HepG2 (cell line): ENCODE data around the gene MRPS34. TPM values are rescaled to one million over a fixed set of nuclear protein-coding genes. Genes with fewer than 3 reads are reported as not detected.

Experiments used
- ATAC-seq: fragments of 200-7000 bp; cut with Tn5 transposase; 3 replicates; pipeline ENCODE4 v1.9.1; 2020; ENCODE audit warnings: mild to moderate bottlenecking, moderate library complexity
- BruUV-seq: library from RNA; stranded (reverse); fragments of 400-500 nt; replicated peaks from 2 replicates; lab custom pipeline; 2021; lab: Mats Ljungman, UMichigan
- CTCF ChIA-PET: fragments of 300-600 bp; formaldehyde crosslinking; extraction: SDS; loops from one replicate; lab custom pipeline; 2021; ENCODE audit warnings: low total read pairs, inconsistent platforms, low intra/inter-chr PET ratio; lab: Yijun Ruan, JAX
- POLR2A ChIA-PET: fragments of 350-600 bp; sonication (Branson Sonifier 250); formaldehyde crosslinking; loops from one replicate; lab custom pipeline; 2020; ENCODE audit warnings: antibody characterized with exemption, inconsistent platforms; lab: Yijun Ruan, JAX
- DNase-seq: peaks from one replicate; pipeline ENCODE4 v3.0.0-alpha.2; 2015; ENCODE audit warnings: low spot score
- FAIRE-seq: peaks from 3 replicates; lab custom pipeline; 2011; peaks lifted over from hg19 to GRCh38; lab: Jason Lieb, UNC
- H2AFZ ChIP-seq: one replicate; pipeline ENCODE4 v1.6.1; 2011; ENCODE audit warnings: low read length, inconsistent platforms
- H3K27ac ChIP-seq: fragments of 300-600 bp; 3 replicates; pipeline ENCODE4 v1.8.0; 2011; ENCODE audit warnings: mixed run types, mild to moderate bottlenecking, mixed read lengths, low read length, inconsistent platforms; ENCODE audit not compliant: insufficient read depth; ENCODE audit errors: extremely low read length
- H3K27me3 ChIP-seq, 2 experiments: fragments of 200-600 bp in 1 of 2; 2 replicates in 1 of 2; 3 replicates in 1 of 2; pipeline versions ENCODE4 v1.6.0 to v1.8.0; 2011; ENCODE audit warnings: low read length in 2 of 2, mild to moderate bottlenecking in 2 of 2, moderate library complexity in 2 of 2, inconsistent platforms in 1 of 2; ENCODE audit not compliant: insufficient read depth in 2 of 2, control insufficient read depth in 1 of 2
- H3K36me3 ChIP-seq, 2 experiments: fragments of 200-600 bp in 1 of 2; replicated peaks in 1 of 2; 2 replicates in 1 of 2; 3 replicates in 1 of 2; pipeline versions ENCODE4 v1.5.1 to v1.8.0; 2011; ENCODE audit warnings: low read length in 2 of 2, inconsistent platforms in 1 of 2; ENCODE audit not compliant: insufficient read depth in 2 of 2, control insufficient read depth in 1 of 2
- H3K4me1 ChIP-seq: 2 replicates; pipeline ENCODE4 v1.5.1; 2012; ENCODE audit warnings: low read length, inconsistent platforms; ENCODE audit not compliant: insufficient read depth
- H3K4me2 ChIP-seq: 2 replicates; pipeline ENCODE4 v1.6.0; 2011; ENCODE audit warnings: low read depth, low read length, inconsistent platforms
- H3K4me3 ChIP-seq, 3 experiments: fragments of 200-600 bp in 1 of 3; sonication (generic), shearing (Covaris generic) in 1 of 3; replicated peaks in 1 of 3; 2 replicates each; pipeline ENCODE4 v1.5.1; 2011 to 2016; ENCODE audit warnings: low read length in 3 of 3, inconsistent platforms in 2 of 3, low read depth in 2 of 3, mild to moderate bottlenecking in 2 of 3, control low read depth in 1 of 3, mixed read lengths in 1 of 3; ENCODE audit not compliant: insufficient read depth in 1 of 3
- H3K79me2 ChIP-seq: one replicate; pipeline ENCODE4 v1.6.1; 2011; ENCODE audit warnings: low read length, inconsistent platforms; ENCODE audit not compliant: insufficient read depth
- H3K9ac ChIP-seq: 2 replicates; pipeline ENCODE4 v1.6.0; 2011; ENCODE audit warnings: mild to moderate bottlenecking, low read depth, low read length, inconsistent platforms; ENCODE audit not compliant: insufficient read depth
- H3K9me3 ChIP-seq: 2 replicates; pipeline ENCODE4 v1.5.1; 2012; ENCODE audit warnings: mild to moderate bottlenecking, low read length
- H4K20me1 ChIP-seq: 2 replicates; pipeline ENCODE4 v1.6.0; 2011; ENCODE audit warnings: inconsistent platforms, mild to moderate bottlenecking, low read length, moderate library complexity; ENCODE audit not compliant: insufficient read depth
- ARID2 ChIP-seq: sonication (generic); formaldehyde crosslinking; IDR thresholded peaks from 2 replicates; pipeline ENCODE4 v1.8.1; 2022; ENCODE audit warnings: mild to moderate bottlenecking, missing genetic modification reagents, borderline replicate concordance
- FOXK1 ChIP-seq: sonication (generic); formaldehyde crosslinking; IDR thresholded peaks from 2 replicates; pipeline ENCODE4 v1.4.0; 2020; ENCODE audit warnings: low read depth, missing genetic modification reagents, borderline replicate concordance
- HMG20A ChIP-seq: IDR thresholded peaks from 2 replicates; pipeline ENCODE4 v1.6.1; 2016; ENCODE audit warnings: borderline replicate concordance
- LRRFIP1 ChIP-seq: sonication (generic); formaldehyde crosslinking; conservative IDR thresholded peaks from 2 replicates; pipeline ENCODE4 v1.4.0; 2020; ENCODE audit warnings: missing genetic modification reagents
- MED13 ChIP-seq: sonication (generic); formaldehyde crosslinking; IDR thresholded peaks from 2 replicates; pipeline ENCODE4 v1.5.0; 2020; ENCODE audit warnings: missing genetic modification reagents
- NCOA2 ChIP-seq: sonication (generic); formaldehyde crosslinking; IDR thresholded peaks from 2 replicates; pipeline ENCODE4 v1.8.0; 2022; ENCODE audit warnings: inconsistent platforms
- SPEN ChIP-seq: sonication (generic); formaldehyde crosslinking; IDR thresholded peaks from 2 replicates; pipeline ENCODE4 v1.5.1; 2020; ENCODE audit warnings: low read depth, mild to moderate bottlenecking, missing genetic modification reagents
- ZMAT5 ChIP-seq: sonication (generic); formaldehyde crosslinking; IDR thresholded peaks from 2 replicates; pipeline ENCODE4 v1.5.0; 2020; ENCODE audit warnings: mild to moderate bottlenecking, low read depth, missing genetic modification reagents, borderline replicate concordance
- ZNF557 ChIP-seq: sonication (generic); formaldehyde crosslinking; IDR thresholded peaks from 2 replicates; pipeline ENCODE4 v1.4.0; 2020; ENCODE audit warnings: missing genetic modification reagents
- ZNF569 ChIP-seq: sonication (generic); formaldehyde crosslinking; IDR thresholded peaks from 2 replicates; pipeline ENCODE4 v1.5.0; 2020; ENCODE audit warnings: mild to moderate bottlenecking, missing genetic modification reagents, moderate library complexity, borderline replicate concordance
- ZNF619 ChIP-seq: sonication (generic); formaldehyde crosslinking; IDR thresholded peaks from 2 replicates; pipeline ENCODE4 v1.4.0; 2020; ENCODE audit warnings: mild to moderate bottlenecking, missing genetic modification reagents
- WGBS: methylation state at CpG from one replicate; pipeline ENCODE4 v1.1.6; 2017; ENCODE audit warnings: low lambda C conversion rate; 5-methylcytosine and 5-hydroxymethylcytosine counted together
- in situ Hi-C: cut with HindIII; loops from 2 replicates; pipeline ENCODE4 v1.10.0; 2017; ENCODE audit warnings: low pct_unique_long_range_greater_than_20kb; ENCODE audit not compliant: extremely low pct_ligation_motif_present
- intact Hi-C: fragments of 100-400 bp; cut with micrococcal nuclease; formaldehyde crosslinking; loops from one replicate; pipeline ENCODE4 v1.10.0; 2022; ENCODE audit not compliant: unreplicated experiment
- polyA plus RNA-seq, 8 experiments: library from polyadenylated mRNA; depleted of rRNA in 3 of 8; stranded (reverse) in 7 of 8; unstranded in 1 of 8; fragments of >200 nt; fragmentation: Illumina TruSeq in 4 of 8; extraction: Trizol in 4 of 8; gene quantifications; 2 replicates each; pipeline versions ENCODE4 v1.2.1 to v1.2.3, GENCODE V29; 2011 to 2016; ENCODE audit warnings: low read depth in 4 of 8, missing spikeins in 1 of 8, mixed read lengths in 1 of 8; ENCODE audit not compliant: insufficient read depth in 1 of 8
- total RNA-seq, 5 experiments: library from RNA; depleted of rRNA; stranded (reverse); fragments of >200 nt; fragmentation: Illumina TruSeq; extraction: Trizol; gene quantifications; 2 replicates each; pipeline ENCODE4 v1.2.3, GENCODE V29; 2016; ENCODE audit warnings: low read depth in 1 of 5

The MRPS34 gene
- total and polyA plus RNA-seq, 2 of the 13 experiments (the other 11 are each of a cell fraction or from before 2014, with no cell fraction given), result 63.5 to 131 TPM

GRCh38 chr16:1810106-1810505, 37.2 kb upstream of the MRPS34 start:
- Histone ChIP-seq H3K4me3 (no peak overlapping the region), H2AFZ (no peak overlapping the region), H3K79me2 (no peaks in the 10 kb centered on the region), H3K36me3 (peaks cover 11 to 27% of the 10 kb centered on the region in 2 experiments; a peak in 4 of 5 replicates), H3K9ac (no peak overlapping the region), H3K27me3 (no peaks in the 10 kb centered on the region), H3K9me3 (no peaks in the 10 kb centered on the region), H4K20me1 (peaks cover 5% of the 10 kb centered on the region; the same call in 1 of the 2 replicates), H3K4me2 (no peak overlapping the region), H3K27ac (no peak overlapping the region), H3K4me1 (peaks cover 10% of the 10 kb centered on the region)
- FAIRE-seq (no peak), DNase-seq (no peak), ATAC-seq (no peak)
- POLR2A ChIA-PET, result no interaction called here
- TF ChIP-seq LRRFIP1 (CRISPR knock-in tag) (no peak), ZNF569 (CRISPR knock-in tag) (no peak), HMG20A (CRISPR knock-in tag) (no peak), ARID2 (no peak), ZMAT5 (CRISPR knock-in tag) (no peak), NCOA2 (CRISPR knock-in tag) (no peak), SPEN (CRISPR knock-in tag) (no peak), ZNF557 (CRISPR knock-in tag) (no peak), FOXK1 (CRISPR knock-in tag) (no peak), MED13 (CRISPR knock-in tag) (no peak), ZNF619 (CRISPR knock-in tag) (no peak)
- no TSS peak for BruUV-seq
- 95% methylated on average over 16 of the region's 16 CpGs for WGBS
- in situ Hi-C loops (no loop called here), intact Hi-C loops (loop anchor here (5.0 kb wide), 1 partner anchor 38 kb away; the partner anchor contains the start of genes EME2, MRPS34 and NME3)
- CTCF ChIA-PET, result no interaction called here
